ENCODE data around the gene KAT14. TPM values are rescaled to one million over a fixed set of nuclear protein-coding genes. Genes with fewer than 3 reads are reported as not detected.
"Not testable (repeated sequence)": the region's sequence is repeated elsewhere in the genome, so short reads cannot be mapped to it uniquely, and the experiment has no call there.

The KAT14 gene
- total RNA-seq, 4 donors from 2014 or later: 12.2 to 13.8 (median 13.3) TPM

GRCh38 chr20:18197382-18198070, 59.9 kb downstream of the KAT14 start:
- H3K27ac ChIP-seq: no peak overlapping the region
- H3K4me1 ChIP-seq: no peaks in the 10 kb centered on the region
- no peak for DNase-seq (ENCODE audit: low spot score in 2 of 2)
- H3K36me3 ChIP-seq: peaks cover 0 to 21% (median 0%) of the 10 kb centered on the region in 3 donors
- WGBS, 2 donors: 96 to 97% methylated on average over 10 to 12 of the region's 12 CpGs
- no peak overlapping the region for H3K4me3 ChIP-seq
- H3K27me3 ChIP-seq: no peaks in the 10 kb centered on the region
- TF ChIP-seq EP300 (IDR thresholded peaks at IDR 0.05) (no peak), CTCF (IDR thresholded peaks at IDR 0.05) (no peak), POLR2A (IDR thresholded peaks at IDR 0.05) (no peak)
- H3K9me3 ChIP-seq: peaks cover 0 to 11% (median 3%) of the 10 kb centered on the region in 4 donors

GRCh38 chr20:18202966-18203365, 65.3 kb downstream of the KAT14 start:
- peaks cover 0 to 5% (median 0%) of the 10 kb centered on the region in 3 donors for H3K36me3 ChIP-seq
- H3K9me3 ChIP-seq: peaks cover 0 to 11% (median 3%) of the 10 kb centered on the region in 4 donors
- no peak for TF ChIP-seq EP300 (IDR thresholded peaks at IDR 0.05)
- TF ChIP-seq CTCF (IDR thresholded peaks at IDR 0.05): no peak
- no peak for TF ChIP-seq POLR2A (IDR thresholded peaks at IDR 0.05)

GRCh38 chr20:18203700-18204099, 66.0 kb downstream of the KAT14 start:
- not testable (repeated sequence) for H3K36me3 ChIP-seq; H3K4me1 ChIP-seq; H3K27me3 ChIP-seq; H3K27ac ChIP-seq; H3K4me3 ChIP-seq; DNase-seq (ENCODE audit: low spot score in 2 of 2)
- WGBS, 2 donors: 77 to 83% methylated on average over 3 of the region's 3 CpGs
- peaks cover 0 to 11% (median 3%) of the 10 kb centered on the region in 4 donors for H3K9me3 ChIP-seq

More at GRCh38 chr20:18202966-18203365, 65.3 kb downstream of the KAT14 start:
- Histone ChIP-seq H3K27ac (no peak overlapping the region), H3K4me3 (no peak overlapping the region), H3K4me1 (no peaks in the 10 kb centered on the region), H3K27me3 (no peaks in the 10 kb centered on the region)
- DNase-seq (ENCODE audit: low spot score in 2 of 2): no peak

GRCh38 chr20:18213002-18213401, 75.3 kb downstream of the KAT14 start:
- H3K4me3 ChIP-seq: no peak overlapping the region
- peaks cover 0 to 8% (median 0%) of the 10 kb centered on the region in 4 donors for H3K9me3 ChIP-seq
- 90 to 97% methylated on average over 2 of the region's 2 CpGs for WGBS, 2 donors
- H3K4me1 ChIP-seq: no peaks in the 10 kb centered on the region
- H3K36me3 ChIP-seq: no peaks in the 10 kb centered on the region
- TF ChIP-seq CTCF (IDR thresholded peaks at IDR 0.05) (no peak), EP300 (IDR thresholded peaks at IDR 0.05) (no peak), POLR2A (IDR thresholded peaks at IDR 0.05) (no peak)
- DNase-seq (ENCODE audit: low spot score in 2 of 2): no peak
- H3K27me3 ChIP-seq: no peaks in the 10 kb centered on the region
- H3K27ac ChIP-seq: no peak overlapping the region

GRCh38 chr20:18215566-18215965, 77.9 kb downstream of the KAT14 start:
- no peaks in the 10 kb centered on the region for H3K36me3 ChIP-seq
- 88% methylated on average over 5 of the region's 5 CpGs for WGBS, 2 donors
- peaks cover 0 to 8% (median 0%) of the 10 kb centered on the region in 4 donors for H3K9me3 ChIP-seq
- H3K27ac ChIP-seq: no peak overlapping the region
- no peak for TF ChIP-seq POLR2A (IDR thresholded peaks at IDR 0.05)
- no peak for TF ChIP-seq CTCF (IDR thresholded peaks at IDR 0.05)
- no peak for TF ChIP-seq EP300 (IDR thresholded peaks at IDR 0.05)
- H3K4me3 ChIP-seq: no peak overlapping the region
- no peaks in the 10 kb centered on the region for H3K4me1 ChIP-seq
- no peaks in the 10 kb centered on the region for H3K27me3 ChIP-seq
- no peak for DNase-seq (ENCODE audit: low spot score in 2 of 2)

Measured in tibial nerve (tissue), 4 donors.